ENCODE measurements around the gene ZDHHC9. TPM values are rescaled to one million over a fixed set of nuclear protein-coding genes. Genes with fewer than 3 reads are reported as not detected.

ZDHHC9 gene
- total RNA-seq, 1 experiment from 2014 or later, result 41.0 TPM

DNA sequence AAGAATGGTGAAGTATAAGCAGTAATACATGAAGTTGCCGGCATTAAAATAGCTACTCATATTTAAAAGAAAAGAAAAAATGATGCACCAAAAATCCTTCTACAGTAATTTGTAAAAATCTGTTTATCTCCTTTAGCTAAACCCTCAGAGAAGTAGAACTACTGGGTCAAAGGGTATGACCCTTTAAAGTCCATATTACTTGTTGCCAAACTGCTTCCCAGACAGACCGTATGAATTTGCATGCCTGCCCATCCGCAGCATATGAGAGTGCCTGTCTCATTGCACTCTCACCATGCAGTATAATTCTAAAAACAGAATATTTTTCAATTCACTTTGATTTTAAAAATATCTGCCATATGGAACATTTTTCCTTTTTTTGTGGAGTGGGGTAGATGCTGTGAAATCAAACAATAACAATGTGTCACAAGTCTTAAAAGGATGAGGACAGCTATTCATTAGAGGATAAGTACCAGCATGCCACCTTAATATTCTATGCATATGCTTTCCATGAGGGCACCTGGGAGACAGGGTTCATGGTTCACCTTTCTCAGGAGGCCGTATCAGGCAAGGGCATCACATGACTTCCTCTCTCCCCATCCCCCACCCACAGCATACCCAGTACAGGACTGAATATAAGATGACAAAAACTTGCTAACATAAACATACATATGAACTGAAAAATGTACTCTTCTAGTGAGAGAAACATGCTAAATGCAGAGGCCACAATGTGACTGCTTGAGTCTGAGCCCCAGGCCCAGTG lies 17.8 kb downstream of the ZDHHC9 start:
- peaks cover 30% of the 10 kb centered on the region for H3K36me3 Mint-ChIP-seq (ENCODE audit: insufficient read depth, unreplicated experiment)
- ChIA-PET POLR2A (no interaction called here), CTCF (no interaction called here)
- Histone ChIP-seq H3K27me3 (replicated peaks; ENCODE audit: control insufficient read depth, insufficient read depth, low read length) (no peaks in the 10 kb centered on the region), H3K36me3 (ENCODE audit: control insufficient read depth, insufficient read depth, low read length) (no peaks in the 10 kb centered on the region; the same call in 1 of the 2 replicates), H3K4me1 (no peaks in the 10 kb centered on the region), H3K4me3 (ENCODE audit: low read depth, low read length) (no peak overlapping the region), H3K9me3 (no peaks in the 10 kb centered on the region)
- intact Hi-C loops (cut with micrococcal nuclease; ENCODE audit: unreplicated experiment), result loop anchor here (10.0 kb wide), 1 partner anchor 191 kb away; no protein-coding TSS in a partner anchor
- no TSS peak for BruUV-seq (replicated peaks)
- no peak overlapping the region for H3K27ac Mint-ChIP-seq (ENCODE audit: unreplicated experiment)
- no peaks in the 10 kb centered on the region for H3K27me3 Mint-ChIP-seq (ENCODE audit: insufficient read depth, unreplicated experiment)
- peaks cover 6% of the 10 kb centered on the region for H3K4me1 Mint-ChIP-seq (ENCODE audit: low read depth, unreplicated experiment)
- no peaks in the 10 kb centered on the region for H3K9me3 Mint-ChIP-seq (ENCODE audit: unreplicated experiment)
- H3K4me3 Mint-ChIP-seq (ENCODE audit: unreplicated experiment), result no peak overlapping the region
- TF ChIP-seq, protein P1, sequence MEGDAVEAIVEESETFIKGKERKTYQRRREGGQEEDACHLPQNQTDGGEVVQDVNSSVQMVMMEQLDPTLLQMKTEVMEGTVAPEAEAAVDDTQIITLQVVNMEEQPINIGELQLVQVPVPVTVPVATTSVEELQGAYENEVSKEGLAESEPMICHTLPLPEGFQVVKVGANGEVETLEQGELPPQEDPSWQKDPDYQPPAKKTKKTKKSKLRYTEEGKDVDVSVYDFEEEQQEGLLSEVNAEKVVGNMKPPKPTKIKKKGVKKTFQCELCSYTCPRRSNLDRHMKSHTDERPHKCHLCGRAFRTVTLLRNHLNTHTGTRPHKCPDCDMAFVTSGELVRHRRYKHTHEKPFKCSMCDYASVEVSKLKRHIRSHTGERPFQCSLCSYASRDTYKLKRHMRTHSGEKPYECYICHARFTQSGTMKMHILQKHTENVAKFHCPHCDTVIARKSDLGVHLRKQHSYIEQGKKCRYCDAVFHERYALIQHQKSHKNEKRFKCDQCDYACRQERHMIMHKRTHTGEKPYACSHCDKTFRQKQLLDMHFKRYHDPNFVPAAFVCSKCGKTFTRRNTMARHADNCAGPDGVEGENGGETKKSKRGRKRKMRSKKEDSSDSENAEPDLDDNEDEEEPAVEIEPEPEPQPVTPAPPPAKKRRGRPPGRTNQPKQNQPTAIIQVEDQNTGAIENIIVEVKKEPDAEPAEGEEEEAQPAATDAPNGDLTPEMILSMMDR (IDR thresholded peaks at IDR 0.05; ENCODE audit: insufficient read depth in 1 of 2, low read depth in 1 of 2, low read length in 1 of 2, severe bottlenecking in 1 of 2, unreplicated experiment in 1 of 2), result no peak
- peak in 1 of 2 experiments; percentile 34 for DNase-seq

DNA sequence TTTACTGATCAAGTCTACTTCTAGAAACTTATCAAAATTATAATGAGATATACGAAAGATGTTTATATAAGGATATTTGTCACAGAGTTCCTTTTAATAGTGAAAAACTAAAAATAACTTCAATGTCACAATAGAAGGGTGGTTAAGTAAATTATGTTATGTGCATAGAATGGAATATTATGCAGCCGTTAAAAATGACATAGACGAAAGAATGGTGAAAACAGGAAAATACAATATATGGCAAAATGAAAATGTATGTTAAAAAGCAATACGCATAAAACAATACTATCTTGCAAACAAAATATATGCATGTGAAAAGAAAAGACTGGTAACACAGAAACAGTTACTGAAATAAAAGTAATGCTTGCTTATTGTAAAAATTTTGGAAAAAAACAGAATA lies 19.1 kb downstream of the ZDHHC9 start:
- no peaks in the 10 kb centered on the region for H3K27me3 ChIP-seq (replicated peaks; ENCODE audit: control insufficient read depth, insufficient read depth, low read length)
- TF ChIP-seq, protein P1 (IDR thresholded peaks at IDR 0.05; ENCODE audit: insufficient read depth in 1 of 2, low read depth in 1 of 2, low read length in 1 of 2, severe bottlenecking in 1 of 2, unreplicated experiment in 1 of 2), result no peak
- Mint-ChIP-seq H3K36me3 (ENCODE audit: insufficient read depth, unreplicated experiment) (peaks cover 30% of the 10 kb centered on the region), H3K9me3 (ENCODE audit: unreplicated experiment) (no peaks in the 10 kb centered on the region), H3K4me3 (ENCODE audit: unreplicated experiment) (no peak overlapping the region), H3K4me1 (ENCODE audit: low read depth, unreplicated experiment) (peaks cover 6% of the 10 kb centered on the region), H3K27me3 (ENCODE audit: insufficient read depth, unreplicated experiment) (no peaks in the 10 kb centered on the region), H3K27ac (ENCODE audit: unreplicated experiment) (no peak overlapping the region)
- no peaks in the 10 kb centered on the region; the same call in 1 of the 2 replicates for H3K36me3 ChIP-seq (ENCODE audit: control insufficient read depth, insufficient read depth, low read length)
- POLR2A ChIA-PET, result no interaction called here
- no peaks in the 10 kb centered on the region for H3K4me1 ChIP-seq
- intact Hi-C loops (cut with micrococcal nuclease; ENCODE audit: unreplicated experiment), result loop anchor here (10.0 kb wide), 1 partner anchor 190 kb away; no protein-coding TSS in a partner anchor
- no TSS peak for BruUV-seq (replicated peaks)
- no peak for DNase-seq
- CTCF ChIA-PET, result no interaction called here
- H3K9me3 ChIP-seq, result no peaks in the 10 kb centered on the region
- no peak overlapping the region for H3K4me3 ChIP-seq (ENCODE audit: low read depth, low read length)

- Mint-ChIP-seq H3K4me3 (ENCODE audit: unreplicated experiment) (no peak overlapping the region), H3K27ac (ENCODE audit: unreplicated experiment) (no peak overlapping the region), H3K4me1 (ENCODE audit: low read depth, unreplicated experiment) (peaks cover 6% of the 10 kb centered on the region), H3K27me3 (ENCODE audit: insufficient read depth, unreplicated experiment) (no peaks in the 10 kb centered on the region), H3K9me3 (ENCODE audit: unreplicated experiment) (no peaks in the 10 kb centered on the region), H3K36me3 (ENCODE audit: insufficient read depth, unreplicated experiment) (peaks cover 25% of the 10 kb centered on the region)
- intact Hi-C loops (cut with micrococcal nuclease; ENCODE audit: unreplicated experiment), result loop anchor here (2.0 to 10.0 kb wide), 2 partner anchors 189 to 215 kb away; no protein-coding TSS in a partner anchor
- no TSS peak for BruUV-seq (replicated peaks)
- no peaks in the 10 kb centered on the region; the same call in 1 of the 2 replicates for H3K36me3 ChIP-seq (ENCODE audit: control insufficient read depth, insufficient read depth, low read length)
- no peaks in the 10 kb centered on the region for H3K9me3 ChIP-seq
- TF ChIP-seq, protein P1 (IDR thresholded peaks at IDR 0.05; ENCODE audit: insufficient read depth in 1 of 2, low read depth in 1 of 2, low read length in 1 of 2, severe bottlenecking in 1 of 2, unreplicated experiment in 1 of 2), result peak in 1 of 2 experiments; percentile 4
- no peak for DNase-seq
- no peaks in the 10 kb centered on the region for H3K4me1 ChIP-seq
- POLR2A ChIA-PET, result no interaction called here
- CTCF ChIA-PET, result no interaction called here
- H3K27me3 ChIP-seq (replicated peaks; ENCODE audit: control insufficient read depth, insufficient read depth, low read length), result no peaks in the 10 kb centered on the region
- H3K4me3 ChIP-seq (ENCODE audit: low read depth, low read length), result no peak overlapping the region
Observed at GRCh38 chrX:129823522-129823921, 20.2 kb downstream of the ZDHHC9 start.
